A549 (cell line): ENCODE measurements around the gene ABCG5. TPM values are rescaled to one million over a fixed set of nuclear protein-coding genes. Genes with fewer than 3 reads are reported as not detected.

Experiments used
- ATAC-seq, 2 experiments: fragments of 200-7000 bp in 1 of 2; fragments of >200 bp in 1 of 2; cut with Nextera tagmentation in 1 of 2; cut with Tn5 transposase in 1 of 2; 3 replicates each; pipeline versions ENCODE4 v1.8.0 to v1.9.1; 2018 to 2020; ENCODE audit warnings: mild to moderate bottlenecking in 1 of 2, moderate library complexity in 1 of 2
- CTCF ChIA-PET: fragments of 300-600 bp; sonication (Branson Sonifier 250); formaldehyde crosslinking; extraction: SDS; loops from one replicate; lab custom pipeline; 2021; ENCODE audit warnings: antibody characterized with exemption, inconsistent platforms; lab: Yijun Ruan, JAX
- POLR2A ChIA-PET: fragments of 350-600 bp; formaldehyde crosslinking; extraction: SDS; loops from one replicate; lab custom pipeline; 2021; ENCODE audit warnings: antibody characterized with exemption, inconsistent platforms; lab: Yijun Ruan, JAX
- DNase-seq, 2 experiments: peaks; one replicate each; pipeline versions ENCODE4 v3.0.0 to v3.0.0-alpha.2; 2011 to 2016; ENCODE audit warnings: low read depth in 1 of 2, low spot score in 1 of 2
- FAIRE-seq: peaks from 2 replicates; lab custom pipeline; 2011; peaks lifted over from hg19 to GRCh38; lab: Jason Lieb, UNC
- H3K27ac ChIP-seq, 2 experiments: fragments of >200 bp; sonication (Bioruptor Twin); formaldehyde crosslinking; 3 replicates each; pipeline ENCODE4 v1.5.1; 2016 to 2017
- H3K4me1 ChIP-seq: fragments of >200 bp; sonication (Bioruptor Twin); formaldehyde crosslinking; 3 replicates; pipeline ENCODE4 v1.6.1; 2016
- H3K4me2 ChIP-seq: fragments of >200 bp; sonication (Bioruptor Twin); formaldehyde crosslinking; 3 replicates; pipeline ENCODE4 v1.6.1; 2016
- H3K4me3 ChIP-seq: fragments of >200 bp; sonication (Bioruptor Twin); formaldehyde crosslinking; 3 replicates; pipeline ENCODE4 v1.5.1; 2016
- H3K9me3 ChIP-seq: fragments of >200 bp; sonication (Bioruptor Twin); formaldehyde crosslinking; 3 replicates; pipeline ENCODE4 v1.6.1; 2016
- CBX8 ChIP-seq: fragments of 200-600 bp; sonication (generic); IDR thresholded peaks from 2 replicates; pipeline ENCODE4 v1.6.1; 2016
- CEBPB ChIP-seq, 2 experiments: fragments of >200 bp in 1 of 2; sonication (Bioruptor Twin) in 1 of 2; formaldehyde crosslinking in 1 of 2; IDR thresholded peaks; 2 replicates each; pipeline ENCODE4 v1.6.1; 2012 to 2016
- CHD4 ChIP-seq: fragments of 200-600 bp; sonication (generic); IDR thresholded peaks from 2 replicates; pipeline ENCODE4 v1.6.1; 2016; ENCODE audit warnings: antibody characterized with exemption, mild to moderate bottlenecking, borderline replicate concordance
- EHF ChIP-seq: fragments of 250-450 bp; sonication (Bioruptor Pico); IDR thresholded peaks from 2 replicates; pipeline ENCODE4 v1.5.0; 2020; ENCODE audit warnings: mild to moderate bottlenecking
- EP300 ChIP-seq, 2 experiments: fragments of >200 bp; sonication (Bioruptor Twin); formaldehyde crosslinking; IDR thresholded peaks; 2 replicates in 1 of 2; 3 replicates in 1 of 2; pipeline ENCODE4 v1.6.1; 2016 to 2017
- ESRRA ChIP-seq: fragments of 150-350 bp; IDR thresholded peaks from 2 replicates; pipeline ENCODE4 v1.6.1; 2014; ENCODE audit warnings: mild to moderate bottlenecking, low read length, borderline replicate concordance
- HEYL ChIP-seq: fragments of 250-450 bp; sonication (Bioruptor Pico); IDR thresholded peaks from 2 replicates; pipeline ENCODE4 v1.8.0; 2021; ENCODE audit warnings: mild to moderate bottlenecking, moderate library complexity
- MAFK ChIP-seq: fragments of 450-650 bp; IDR thresholded peaks from 2 replicates; pipeline ENCODE4 v1.6.1; 2014; ENCODE audit not compliant: partially characterized antibody
- MAX ChIP-seq: IDR thresholded peaks from 2 replicates; pipeline ENCODE4 v1.6.1; 2012
- POLR2A ChIP-seq: IDR thresholded peaks from 2 replicates; pipeline ENCODE4 v1.6.1; 2012; ENCODE audit warnings: mild to moderate bottlenecking, low read length
- POLR2AphosphoS2 ChIP-seq: conservative IDR thresholded peaks from 2 replicates; pipeline ENCODE4 v1.6.1; 2012; ENCODE audit warnings: low read length, improper control_type of control experiment, inconsistent platforms
- RAD21 ChIP-seq, 2 experiments: fragments of >200 bp in 1 of 2; sonication (Bioruptor Twin) in 1 of 2; formaldehyde crosslinking in 1 of 2; IDR thresholded peaks in 1 of 2; conservative IDR thresholded peaks in 1 of 2; 2 replicates in 1 of 2; 3 replicates in 1 of 2; pipeline ENCODE4 v1.6.1; 2012 to 2018; ENCODE audit warnings: inconsistent platforms in 1 of 2
- RARB ChIP-seq: fragments of 250-450 bp; sonication (Bioruptor Pico); IDR thresholded peaks from 2 replicates; pipeline ENCODE4 v1.8.0; 2021; ENCODE audit warnings: mild to moderate bottlenecking, moderate library complexity
- RNF2 ChIP-seq: fragments of 200-600 bp; sonication (generic); IDR thresholded peaks from 2 replicates; pipeline ENCODE4 v1.6.1; 2016; ENCODE audit warnings: low read depth, mild to moderate bottlenecking, antibody characterized with exemption, moderate library complexity, borderline replicate concordance
- SMC3 ChIP-seq: fragments of >200 bp; sonication (Bioruptor Twin); formaldehyde crosslinking; IDR thresholded peaks from 3 replicates; pipeline ENCODE4 v1.6.1; 2018; ENCODE audit warnings: inconsistent platforms
- SREBF2 ChIP-seq: fragments of 450-650 bp; IDR thresholded peaks from 2 replicates; pipeline ENCODE4 v1.6.1; 2014; ENCODE audit warnings: mild to moderate bottlenecking, moderate library complexity
- TP53 ChIP-seq: fragments of 250-450 bp; sonication (Bioruptor Pico); IDR thresholded peaks from 2 replicates; pipeline ENCODE4 v1.5.0; 2021; ENCODE audit warnings: mild to moderate bottlenecking, moderate library complexity
- USF2 ChIP-seq: fragments of 450-650 bp; IDR thresholded peaks from 2 replicates; pipeline ENCODE4 v1.6.1; 2014; ENCODE audit warnings: antibody characterized with exemption
- WGBS: methylation state at CpG from one replicate; pipeline ENCODE4 v1.1.6; 2017; ENCODE audit errors: missing lambda C conversion rate; 5-methylcytosine and 5-hydroxymethylcytosine counted together
- polyA plus RNA-seq, 4 experiments: library from polyadenylated mRNA; depleted of rRNA in 3 of 4; stranded (reverse); fragments of >200 nt; fragmentation: RNase III in 1 of 4; extraction: RNeasy Plus Mini Kit Qiagen cat#74134 plus additional on column Dnase treatment in 1 of 4; gene quantifications; 2 replicates in 3 of 4; 3 replicates in 1 of 4; pipeline ENCODE4 v1.2.3, GENCODE V29; 2011 to 2017
- TF ChIP-seq, protein P1 (sequence below): fragments of >200 bp; sonication (Bioruptor Twin); formaldehyde crosslinking; IDR thresholded peaks from 3 replicates; pipeline ENCODE4 v1.5.1; 2016
- TF ChIP-seq, protein P2 (sequence below): fragments of 150-350 bp; IDR thresholded peaks from 2 replicates; pipeline ENCODE4 v1.6.1; 2014; ENCODE audit warnings: low read depth, mild to moderate bottlenecking, low read length
- TF ChIP-seq, protein P3 (sequence below): fragments of 250-450 bp; sonication (Bioruptor Pico); IDR thresholded peaks from 2 replicates; pipeline ENCODE4 v1.5.0; 2021; ENCODE audit warnings: mild to moderate bottlenecking, moderate library complexity, borderline replicate concordance

ABCG5 gene
- polyA plus RNA-seq, 2 of the 4 experiments (the other 2 are of a cell fraction): not detected

GRCh38 chr2:43877782-43878464 lies 39.3 kb upstream of the ABCG5 start:
- ChIA-PET CTCF (interaction anchor here (0.7 to 1.5 kb wide), 41 partner anchors 8 to 1104 kb away, joined by 3 to 21 read pairs (median 4); partner anchors contain the start of gene THADA), POLR2A (interaction anchor here (1.3 kb wide), 1 partner anchor 282 kb away, joined by 3 read pairs; the partner anchor contains the start of gene THADA)
- ATAC-seq (peak; percentile 72 to 85), DNase-seq (peak; percentile 73 to 85), FAIRE-seq (peak; percentile 89)
- TF ChIP-seq RAD21 (conservative IDR thresholded peaks at IDR 0.05 in 1 of 2, IDR thresholded peaks at IDR 0.05 in 1 of 2) (peak; percentile 91 to 96), MAFK (no peak), SMC3 (peak; percentile 82)
- TF ChIP-seq, protein P1, sequence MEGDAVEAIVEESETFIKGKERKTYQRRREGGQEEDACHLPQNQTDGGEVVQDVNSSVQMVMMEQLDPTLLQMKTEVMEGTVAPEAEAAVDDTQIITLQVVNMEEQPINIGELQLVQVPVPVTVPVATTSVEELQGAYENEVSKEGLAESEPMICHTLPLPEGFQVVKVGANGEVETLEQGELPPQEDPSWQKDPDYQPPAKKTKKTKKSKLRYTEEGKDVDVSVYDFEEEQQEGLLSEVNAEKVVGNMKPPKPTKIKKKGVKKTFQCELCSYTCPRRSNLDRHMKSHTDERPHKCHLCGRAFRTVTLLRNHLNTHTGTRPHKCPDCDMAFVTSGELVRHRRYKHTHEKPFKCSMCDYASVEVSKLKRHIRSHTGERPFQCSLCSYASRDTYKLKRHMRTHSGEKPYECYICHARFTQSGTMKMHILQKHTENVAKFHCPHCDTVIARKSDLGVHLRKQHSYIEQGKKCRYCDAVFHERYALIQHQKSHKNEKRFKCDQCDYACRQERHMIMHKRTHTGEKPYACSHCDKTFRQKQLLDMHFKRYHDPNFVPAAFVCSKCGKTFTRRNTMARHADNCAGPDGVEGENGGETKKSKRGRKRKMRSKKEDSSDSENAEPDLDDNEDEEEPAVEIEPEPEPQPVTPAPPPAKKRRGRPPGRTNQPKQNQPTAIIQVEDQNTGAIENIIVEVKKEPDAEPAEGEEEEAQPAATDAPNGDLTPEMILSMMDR: peak; percentile 93
- TF ChIP-seq, protein P2, sequence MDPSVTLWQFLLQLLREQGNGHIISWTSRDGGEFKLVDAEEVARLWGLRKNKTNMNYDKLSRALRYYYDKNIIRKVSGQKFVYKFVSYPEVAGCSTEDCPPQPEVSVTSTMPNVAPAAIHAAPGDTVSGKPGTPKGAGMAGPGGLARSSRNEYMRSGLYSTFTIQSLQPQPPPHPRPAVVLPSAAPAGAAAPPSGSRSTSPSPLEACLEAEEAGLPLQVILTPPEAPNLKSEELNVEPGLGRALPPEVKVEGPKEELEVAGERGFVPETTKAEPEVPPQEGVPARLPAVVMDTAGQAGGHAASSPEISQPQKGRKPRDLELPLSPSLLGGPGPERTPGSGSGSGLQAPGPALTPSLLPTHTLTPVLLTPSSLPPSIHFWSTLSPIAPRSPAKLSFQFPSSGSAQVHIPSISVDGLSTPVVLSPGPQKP: no peak
- WGBS: 34% methylated on average over 16 of the region's 16 CpGs
- Histone ChIP-seq H3K27ac (no peak overlapping the region), H3K4me3 (no peak overlapping the region), H3K4me1 (peaks cover 16% of the 10 kb centered on the region), H3K9me3 (no peaks in the 10 kb centered on the region), H3K4me2 (peak overlapping the region; percentile 15; the same call in 1 of the 3 replicates)

GRCh38 chr2:43874776-43875451 lies 36.3 kb upstream of the ABCG5 start:
- H3K9me3 ChIP-seq: no peaks in the 10 kb centered on the region
- no peak for TF ChIP-seq CBX8
- no peak for TF ChIP-seq HEYL
- TF ChIP-seq ESRRA: no peak
- no peak for TF ChIP-seq USF2
- no peak for TF ChIP-seq CEBPB (IDR thresholded peaks at IDR 0.05)
- no peak for TF ChIP-seq RNF2
- TF ChIP-seq, all 56 proteins: peak for 0
- Histone ChIP-seq H3K27ac (no peak overlapping the region), H3K4me2 (no peak overlapping the region), H3K4me1 (no peaks in the 10 kb centered on the region), H3K4me3 (no peak overlapping the region)
- ATAC-seq (peak in 1 of 2 experiments; percentile 14; a peak in 2 of 6 replicates), FAIRE-seq (no peak), DNase-seq (no peak)
- WGBS: 71% methylated on average over 11 of the region's 11 CpGs
- POLR2A ChIA-PET: no interaction called here
- CTCF ChIA-PET: interaction anchor here (0.6 to 2.0 kb wide), 6 partner anchors 11 to 645 kb away, joined by 3 to 7 read pairs (median 4); no protein-coding TSS in a partner anchor

- Histone ChIP-seq H3K27ac (no peak overlapping the region), H3K9me3 (no peaks in the 10 kb centered on the region), H3K4me3 (no peak overlapping the region), H3K4me2 (no peak overlapping the region), H3K4me1 (no peaks in the 10 kb centered on the region)
- DNase-seq: no peak
- CTCF ChIA-PET: no interaction called here
- POLR2A ChIA-PET: no interaction called here
- WGBS: 56% methylated on average over 12 of the region's 12 CpGs
- FAIRE-seq: no peak
- no peak for ATAC-seq
- TF ChIP-seq EHF: no peak
- TF ChIP-seq ESRRA: no peak
- no peak for TF ChIP-seq USF2
- no peak for TF ChIP-seq EP300 (IDR thresholded peaks at IDR 0.05)
- TF ChIP-seq SREBF2: no peak
- TF ChIP-seq RARB (CRISPR knock-in tag): no peak
- no peak for TF ChIP-seq TP53
- TF ChIP-seq POLR2A: no peak
- TF ChIP-seq HEYL: no peak
- no peak for TF ChIP-seq CHD4
- TF ChIP-seq RAD21 (conservative IDR thresholded peaks at IDR 0.05 in 1 of 2, IDR thresholded peaks at IDR 0.05 in 1 of 2): no peak
- TF ChIP-seq POLR2AphosphoS2: no peak
- no peak for TF ChIP-seq CEBPB (IDR thresholded peaks at IDR 0.05)
- TF ChIP-seq, protein P3, sequence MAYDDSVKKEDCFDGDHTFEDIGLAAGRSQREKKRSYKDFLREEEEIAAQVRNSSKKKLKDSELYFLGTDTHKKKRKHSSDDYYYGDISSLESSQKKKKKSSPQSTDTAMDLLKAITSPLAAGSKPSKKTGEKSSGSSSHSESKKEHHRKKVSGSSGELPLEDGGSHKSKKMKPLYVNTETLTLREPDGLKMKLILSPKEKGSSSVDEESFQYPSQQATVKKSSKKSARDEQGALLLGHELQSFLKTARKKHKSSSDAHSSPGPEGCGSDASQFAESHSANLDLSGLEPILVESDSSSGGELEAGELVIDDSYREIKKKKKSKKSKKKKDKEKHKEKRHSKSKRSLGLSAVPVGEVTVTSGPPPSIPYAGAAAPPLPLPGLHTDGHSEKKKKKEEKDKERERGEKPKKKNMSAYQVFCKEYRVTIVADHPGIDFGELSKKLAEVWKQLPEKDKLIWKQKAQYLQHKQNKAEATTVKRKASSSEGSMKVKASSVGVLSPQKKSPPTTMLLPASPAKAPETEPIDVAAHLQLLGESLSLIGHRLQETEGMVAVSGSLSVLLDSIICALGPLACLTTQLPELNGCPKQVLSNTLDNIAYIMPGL (CRISPR knock-in tag): no peak
- TF ChIP-seq MAX: no peak
Observed at GRCh38 chr2:43872151-43872550, 33.5 kb upstream of the ABCG5 start.
